HUES64 (cell line): ENCODE measurements around the gene SYNPO.

ENCODE experiments used
- H3K27ac ChIP-seq: 2 replicates; pipeline ENCODE4 v1.7.0; 2013; ENCODE audit warnings: low read depth, low read length, inconsistent platforms
- H3K27me3 ChIP-seq: 2 replicates; pipeline ENCODE4 v1.6.1; 2013; ENCODE audit warnings: mild to moderate bottlenecking, low read length; ENCODE audit not compliant: insufficient read depth
- H3K36me3 ChIP-seq: 2 replicates; pipeline ENCODE4 v1.6.1; 2013; ENCODE audit warnings: mild to moderate bottlenecking, low read length; ENCODE audit not compliant: insufficient read depth
- H3K4me1 ChIP-seq: 2 replicates; pipeline ENCODE4 v1.6.1; 2013; ENCODE audit warnings: mild to moderate bottlenecking, low read length, moderate library complexity; ENCODE audit not compliant: insufficient read depth
- H3K4me3 ChIP-seq: 2 replicates; pipeline ENCODE4 v1.5.1; 2013; ENCODE audit warnings: mild to moderate bottlenecking, low read length, moderate library complexity
- H3K9ac ChIP-seq: 2 replicates; pipeline ENCODE4 v1.6.1; 2013; ENCODE audit warnings: mild to moderate bottlenecking, low read depth, low read length
- H3K9me3 ChIP-seq: 2 replicates; pipeline ENCODE4 v1.6.1; 2013; ENCODE audit warnings: low read depth, low read length; ENCODE audit not compliant: insufficient read depth
- WGBS: fragments of 150-250, 120-280 bp; methylation state at CpG from one replicate; pipeline ENCODE4 v1.1.7; 2013; ENCODE audit warnings: missing lambda C conversion rate; 5-methylcytosine and 5-hydroxymethylcytosine counted together

Gene SYNPO

DNA sequence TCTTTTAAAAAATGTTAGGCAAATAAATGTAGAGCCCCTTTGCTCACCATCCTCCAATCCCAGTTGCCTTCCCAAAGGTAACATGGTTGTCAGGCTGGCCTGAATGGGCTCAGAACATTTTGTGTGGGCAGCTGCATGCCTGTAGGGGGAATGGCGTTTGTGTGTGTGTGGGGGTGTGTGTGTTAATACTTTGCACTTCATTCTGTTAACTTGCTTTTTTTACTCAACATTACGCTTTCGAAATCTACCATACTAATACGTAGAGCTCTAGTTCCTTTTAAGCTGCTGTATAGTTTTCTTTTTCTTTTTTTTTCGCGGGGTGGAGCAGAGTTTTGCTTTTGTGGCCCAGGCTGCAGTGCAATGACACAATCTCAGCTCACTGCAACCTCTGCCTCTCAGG is 34.6 kb downstream of the SYNPO start:
- 93% methylated on average over 6 of the region's 6 CpGs for WGBS
- H3K36me3 ChIP-seq = peaks cover 3% of the 10 kb centered on the region; the same call in 1 of the 2 replicates
- H3K4me3 ChIP-seq = no peak overlapping the region
- peaks cover 25% of the 10 kb centered on the region for H3K4me1 ChIP-seq
- H3K9me3 ChIP-seq = no peaks in the 10 kb centered on the region
- no peak overlapping the region for H3K9ac ChIP-seq
- H3K27me3 ChIP-seq = peaks cover 13% of the 10 kb centered on the region; the same call in 1 of the 2 replicates
- H3K27ac ChIP-seq = no peak overlapping the region

- H3K4me1 ChIP-seq = peaks cover 16% of the 10 kb centered on the region
- H3K36me3 ChIP-seq = peaks cover 3% of the 10 kb centered on the region; the same call in 1 of the 2 replicates
- 95% methylated on average over 9 of the region's 9 CpGs for WGBS
- H3K4me3 ChIP-seq = no peak overlapping the region
- peaks cover 8% of the 10 kb centered on the region; the same call in 1 of the 2 replicates for H3K27me3 ChIP-seq
- no peak overlapping the region for H3K27ac ChIP-seq
- H3K9me3 ChIP-seq = no peaks in the 10 kb centered on the region
- no peak overlapping the region for H3K9ac ChIP-seq
Measured at GRCh38 chr5:150676578-150676977, 36.1 kb downstream of the SYNPO start.

DNA sequence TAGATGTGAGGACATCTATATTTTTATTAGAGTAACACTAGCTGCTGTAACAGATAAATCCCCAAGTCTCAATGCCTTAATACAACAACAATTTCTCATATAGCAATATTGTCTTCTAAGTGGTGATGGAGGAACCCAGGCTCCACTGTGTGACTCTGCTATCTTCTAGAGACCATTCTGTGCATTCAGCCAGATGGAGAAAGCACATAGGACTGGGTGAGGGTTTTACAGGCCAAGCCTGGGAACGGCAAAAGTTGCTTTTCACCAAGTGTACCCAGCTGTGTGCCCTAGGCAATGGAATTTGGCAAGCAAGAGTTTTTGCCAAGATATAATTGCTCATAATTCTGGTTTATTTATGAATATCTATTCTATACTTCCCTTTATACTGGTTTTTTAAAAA is 48.7 kb downstream of the SYNPO start:
- no peak overlapping the region for H3K4me3 ChIP-seq
- H3K4me1 ChIP-seq = no peaks in the 10 kb centered on the region
- H3K9me3 ChIP-seq = no peaks in the 10 kb centered on the region
- no peak overlapping the region for H3K27ac ChIP-seq
- no peak overlapping the region for H3K9ac ChIP-seq
- WGBS = 97% methylated on average over 1 of the region's 1 CpG
- no peaks in the 10 kb centered on the region for H3K27me3 ChIP-seq
- peaks cover 41% of the 10 kb centered on the region for H3K36me3 ChIP-seq

GRCh38 chr5:150690760-150691159 is 50.3 kb downstream of the SYNPO start:
- H3K27ac ChIP-seq = no peak overlapping the region
- H3K9ac ChIP-seq = no peak overlapping the region
- no peaks in the 10 kb centered on the region for H3K27me3 ChIP-seq
- no peaks in the 10 kb centered on the region for H3K9me3 ChIP-seq
- H3K4me1 ChIP-seq = no peaks in the 10 kb centered on the region
- H3K4me3 ChIP-seq = no peak overlapping the region
- 73% methylated on average over 6 of the region's 6 CpGs for WGBS
- peaks cover 57% of the 10 kb centered on the region for H3K36me3 ChIP-seq

GRCh38 chr5:150692276-150692675 is 51.8 kb downstream of the SYNPO start:
- Histone ChIP-seq H3K9me3 (no peaks in the 10 kb centered on the region), H3K4me1 (no peaks in the 10 kb centered on the region), H3K27me3 (no peaks in the 10 kb centered on the region), H3K9ac (no peak overlapping the region), H3K4me3 (no peak overlapping the region), H3K27ac (no peak overlapping the region), H3K36me3 (peaks cover 72% of the 10 kb centered on the region)
- 94% methylated on average over 3 of the region's 3 CpGs for WGBS

DNA sequence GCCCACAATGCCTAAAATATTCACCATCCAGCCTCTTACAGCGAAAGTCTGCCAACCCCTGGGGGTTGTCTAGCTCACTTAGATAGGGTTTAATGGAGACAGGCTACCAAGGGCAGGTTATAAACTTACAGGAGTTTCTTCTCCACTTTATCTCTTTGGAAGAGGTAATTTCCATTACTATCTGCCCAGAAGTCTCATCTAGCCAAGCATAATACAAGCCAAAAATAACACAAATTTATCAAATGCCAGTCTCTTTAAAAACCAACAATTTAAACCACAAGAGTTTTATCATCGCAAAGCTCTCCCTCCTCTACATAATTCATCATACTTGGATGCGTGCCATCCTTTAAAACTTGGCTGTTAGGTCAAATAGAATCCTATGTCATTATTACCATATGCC is 54.2 kb downstream of the SYNPO start:
- Histone ChIP-seq H3K4me1 (peaks cover under 1% of the 10 kb centered on the region; the same call in 1 of the 2 replicates), H3K27me3 (no peaks in the 10 kb centered on the region), H3K36me3 (peaks cover 94% of the 10 kb centered on the region), H3K4me3 (no peak overlapping the region), H3K27ac (no peak overlapping the region), H3K9me3 (no peaks in the 10 kb centered on the region), H3K9ac (no peak overlapping the region)
- WGBS = 97% methylated on average over 3 of the region's 3 CpGs

DNA sequence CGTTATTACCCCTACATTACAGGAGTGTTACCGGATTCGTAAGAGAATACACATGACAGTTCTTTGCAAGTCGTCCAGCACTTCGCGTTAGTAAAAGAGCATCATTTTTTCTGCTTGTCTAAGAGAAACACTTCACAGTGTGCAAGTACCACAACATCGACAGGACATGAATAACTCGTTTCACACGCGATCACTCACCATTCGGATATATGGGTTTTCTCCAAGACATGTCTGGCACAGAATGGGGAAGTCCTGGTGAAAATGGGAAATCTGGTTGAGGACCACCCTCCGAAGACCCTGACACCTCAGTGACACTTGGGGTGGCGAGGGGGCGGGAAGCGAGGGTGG is 59.8 kb downstream of the SYNPO start:
- H3K36me3 ChIP-seq = peaks cover 42% of the 10 kb centered on the region
- peaks cover 9% of the 10 kb centered on the region; the same call in 1 of the 2 replicates for H3K4me1 ChIP-seq
- WGBS = 16% methylated on average over 15 of the region's 15 CpGs
- H3K27ac ChIP-seq = peak overlapping the region; percentile 98
- H3K4me3 ChIP-seq = peak overlapping the region; percentile 92
- peaks cover 2% of the 10 kb centered on the region; the same call in 1 of the 2 replicates for H3K27me3 ChIP-seq
- peak overlapping the region; percentile 96 for H3K9ac ChIP-seq
- H3K9me3 ChIP-seq = no peaks in the 10 kb centered on the region

GRCh38 chr5:150700594-150701377 is 60.3 kb downstream of the SYNPO start, which contains the start of gene RBM22:
Gene RBM22, minus strand, starts transcription at chr5:150701062. Its CDS starts 77 bp downstream, at chr5:150700985.
- H3K9ac ChIP-seq = peak within 1 kb of the TSS; percentile 96
- H3K4me1 ChIP-seq = peaks cover 9% of the 10 kb centered on the region; the same call in 1 of the 2 replicates
- peak within 1 kb of the TSS; percentile 98 for H3K27ac ChIP-seq
- H3K36me3 ChIP-seq = peaks cover 37% of the 10 kb centered on the region
- no peaks in the 10 kb centered on the region for H3K9me3 ChIP-seq
- H3K27me3 ChIP-seq = peaks cover 2% of the 10 kb centered on the region; the same call in 1 of the 2 replicates
- H3K4me3 ChIP-seq = peak within 1 kb of the TSS; percentile 92
- WGBS = under 1% methylated on average over 59 of the region's 59 CpGs

- Histone ChIP-seq H3K9me3 (no peaks in the 10 kb centered on the region), H3K9ac (no peak overlapping the region), H3K4me1 (peaks cover 16% of the 10 kb centered on the region), H3K36me3 (peaks cover 13% of the 10 kb centered on the region), H3K4me3 (no peak overlapping the region), H3K27me3 (peaks cover 2% of the 10 kb centered on the region; the same call in 1 of the 2 replicates), H3K27ac (no peak overlapping the region)
- WGBS = 93% methylated on average over 3 of the region's 3 CpGs
Measured at GRCh38 chr5:150703762-150704161, 63.3 kb downstream of the SYNPO start.

DNA sequence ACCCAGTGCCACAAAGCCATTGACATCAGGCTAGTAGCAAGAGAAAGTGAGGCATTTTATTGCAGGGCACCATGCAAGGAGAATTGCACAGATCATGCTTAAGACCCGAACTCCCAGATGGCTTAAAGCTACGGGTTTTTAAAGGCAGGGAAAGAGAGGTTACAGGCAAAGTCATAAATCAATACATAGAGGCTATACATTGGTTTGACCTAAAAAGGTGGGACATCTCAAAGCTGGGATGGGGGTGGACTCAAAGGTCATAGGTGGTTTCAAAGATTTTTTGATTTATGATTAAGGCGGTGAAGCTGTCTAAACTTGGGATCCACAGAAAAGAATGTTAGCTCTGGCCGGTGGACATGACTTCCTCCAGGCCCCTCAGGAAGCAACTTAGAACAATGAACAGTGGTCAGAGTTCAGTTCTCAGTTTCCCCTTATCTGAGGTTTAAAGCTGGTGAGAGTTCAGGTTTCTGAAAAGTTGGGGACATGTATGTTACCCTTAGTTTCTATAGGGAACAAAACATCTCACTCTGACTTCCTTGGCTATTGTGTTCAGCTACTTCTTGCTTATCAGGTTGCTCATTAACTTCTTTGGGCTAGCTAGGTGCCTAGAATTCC is 66.4 kb downstream of the SYNPO start:
- 93% methylated on average over 4 of the region's 4 CpGs for WGBS
- Histone ChIP-seq H3K27me3 (peaks cover 2% of the 10 kb centered on the region; the same call in 1 of the 2 replicates), H3K4me1 (peaks cover 16% of the 10 kb centered on the region), H3K9ac (no peak overlapping the region), H3K4me3 (no peak overlapping the region), H3K9me3 (no peaks in the 10 kb centered on the region), H3K36me3 (peaks cover 33% of the 10 kb centered on the region), H3K27ac (no peak overlapping the region)
